Cardiac septum (tissue), 1 donor: ENCODE measurements around the gene CDK16. TPM values are rescaled to one million over a fixed set of nuclear protein-coding genes. Genes with fewer than 3 reads are reported as not detected.
A peak's percentile ranks its signal among the peaks of the same experiment; 100 is the strongest.

ENCODE experiments used
- DNase-seq: peaks from one replicate; pipeline ENCODE4 v3.0.0-alpha.2; 2020; ENCODE audit warnings: low spot score
- intact Hi-C: fragments of 100-400 bp; cut with DNase I; formaldehyde crosslinking; loops from one replicate; pipeline ENCODE4 v1.14.0; 2022
- total RNA-seq: library from RNA; stranded (reverse); fragmentation: NEBNext Ultra II Directional; extraction: Animal tissue kit (Norgen Biotek cat#: 25700); gene quantifications from one replicate; pipeline ENCODE4 v1.2.1, GENCODE V29; 2021
- donor health status: DM: no; HTN: no; CAD: no.

Gene CDK16
- total RNA-seq, 1 donor from 2014 or later, result 177 TPM

DNA sequence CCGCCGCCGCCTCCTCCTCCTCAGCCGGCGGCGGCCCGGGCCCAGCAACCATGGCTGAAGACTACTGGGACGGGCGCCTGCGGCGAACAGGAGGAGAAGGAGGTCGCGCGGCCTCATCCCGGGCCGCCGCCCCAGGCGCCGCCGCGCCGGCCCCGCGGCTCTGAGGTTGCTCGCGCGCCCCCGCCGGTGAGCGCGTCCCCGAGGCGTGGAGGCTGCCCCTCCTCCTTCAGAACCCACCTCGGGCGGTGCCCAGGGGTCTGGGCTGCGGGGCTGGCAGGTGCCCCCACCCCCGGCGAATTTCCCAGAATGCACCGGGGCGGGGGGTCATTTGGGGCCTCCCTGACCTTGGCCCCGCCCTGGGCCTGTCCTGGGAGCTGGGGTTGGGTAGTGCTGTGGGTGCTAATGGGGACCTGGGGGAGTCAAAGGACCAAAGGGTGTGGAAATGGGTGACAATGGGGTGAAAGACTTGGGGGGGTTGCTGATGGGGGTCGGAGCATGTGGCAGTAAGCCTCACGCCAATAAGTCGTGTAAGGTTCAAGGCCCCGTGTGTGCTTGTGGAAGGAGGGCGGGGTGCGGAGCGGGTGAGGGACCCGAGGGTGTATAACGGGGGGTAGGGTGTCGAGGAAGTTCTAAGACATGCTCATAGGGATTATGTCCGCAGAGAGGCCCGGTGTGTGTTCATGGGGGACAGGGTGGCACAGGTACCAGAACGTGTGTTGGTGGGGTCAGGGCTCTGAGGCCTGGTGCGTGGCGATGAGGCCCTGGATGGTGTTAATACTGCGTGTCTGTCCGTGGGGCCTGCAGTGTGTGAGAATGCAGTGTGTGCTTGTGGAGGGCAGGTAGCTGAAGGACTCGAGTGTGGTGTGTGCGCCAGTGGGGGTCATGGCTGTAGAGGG is 687 bp downstream of the CDK16 start:
- intact Hi-C loops, result loop anchor here (1.0 to 10.0 kb wide), 2 partner anchors 13 to 146 kb away; no protein-coding TSS in a partner anchor
- DNase-seq, result no peak

DNA sequence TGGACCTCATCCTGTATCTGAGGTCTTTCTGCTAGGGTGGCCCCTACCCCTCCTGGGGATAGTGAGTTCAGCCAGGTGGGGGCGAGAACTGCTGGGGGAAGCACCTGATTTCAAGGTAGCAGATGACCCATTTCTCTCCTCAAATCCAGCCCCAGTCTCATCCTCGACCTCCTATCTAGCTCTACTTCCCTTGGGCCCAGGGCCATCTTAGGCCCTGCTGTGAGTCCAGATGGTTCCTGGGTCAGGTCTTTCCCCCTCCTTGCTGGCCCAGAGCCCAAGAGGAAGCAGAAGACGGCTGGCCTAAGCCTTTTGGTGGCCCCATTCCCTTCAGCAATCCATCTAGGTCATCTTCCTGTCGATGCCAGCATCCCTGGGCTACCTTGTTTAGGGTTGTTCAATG is 3.3 kb downstream of the CDK16 start:
- intact Hi-C loops, result no loop called here
- DNase-seq, result peak; percentile 69

DNA sequence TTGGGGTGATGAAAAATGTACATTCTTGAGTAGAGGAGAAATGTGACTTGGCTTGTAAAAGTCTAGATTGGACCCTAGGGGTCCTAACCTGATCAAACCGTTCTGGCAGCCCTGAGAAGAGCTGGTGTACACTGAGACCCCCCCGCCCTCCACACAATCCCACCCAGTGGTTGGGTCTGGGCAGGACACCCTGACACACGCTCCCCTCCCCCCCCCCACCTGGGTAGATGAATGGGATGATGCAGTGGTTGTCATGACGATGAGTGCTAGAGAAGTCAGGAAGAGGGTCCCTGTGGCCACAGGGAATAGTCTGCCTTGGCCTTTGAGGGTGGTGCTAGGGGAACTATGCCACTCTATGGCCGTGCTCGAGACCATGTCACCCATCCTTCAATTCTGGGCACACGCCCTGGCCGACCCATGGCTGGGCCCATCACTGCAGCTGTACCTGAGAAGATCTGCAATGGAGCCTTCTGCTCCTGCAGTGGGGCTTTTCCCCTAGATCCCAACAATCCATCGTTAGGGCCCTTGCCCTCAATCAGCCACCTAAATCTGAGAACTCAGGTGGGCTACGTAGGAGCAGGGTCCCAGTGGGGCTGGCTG is 4.4 kb downstream of the CDK16 start:
- no peak for DNase-seq
- intact Hi-C loops, result no loop called here

DNA sequence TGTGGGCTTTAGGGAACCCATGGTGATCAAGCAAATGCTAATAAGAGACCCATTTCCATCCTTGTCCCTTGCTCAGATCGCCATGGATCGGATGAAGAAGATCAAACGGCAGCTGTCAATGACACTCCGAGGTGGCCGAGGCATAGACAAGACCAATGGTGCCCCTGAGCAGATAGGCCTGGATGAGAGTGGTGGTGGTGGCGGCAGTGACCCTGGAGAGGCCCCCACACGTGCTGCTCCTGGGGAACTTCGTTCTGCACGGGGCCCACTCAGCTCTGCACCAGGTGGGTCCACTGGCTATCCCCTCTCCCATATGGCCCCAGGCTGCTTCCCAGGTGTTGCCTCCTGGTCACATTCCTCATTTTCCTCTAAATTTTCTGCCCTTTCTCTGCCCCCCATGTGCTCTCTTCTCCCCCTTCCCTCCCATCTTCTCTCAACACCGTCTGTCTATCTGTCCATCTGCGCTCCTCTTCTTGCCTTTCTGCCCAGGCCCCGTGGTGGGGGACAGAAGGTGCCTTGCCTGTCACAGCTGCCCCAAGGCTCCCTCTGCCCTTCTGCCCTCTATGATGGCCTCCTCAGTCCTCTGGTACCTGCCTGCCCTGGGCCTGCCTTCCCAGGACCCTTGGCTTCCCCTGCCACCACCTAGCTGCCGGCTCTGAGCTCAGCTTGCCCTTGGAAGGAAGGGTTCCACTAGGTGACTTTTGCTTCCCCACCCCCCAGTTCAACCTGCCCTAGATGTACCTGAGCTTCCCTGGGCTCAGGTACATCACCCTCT is 5.2 kb downstream of the CDK16 start:
- intact Hi-C loops, result no loop called here

DNA sequence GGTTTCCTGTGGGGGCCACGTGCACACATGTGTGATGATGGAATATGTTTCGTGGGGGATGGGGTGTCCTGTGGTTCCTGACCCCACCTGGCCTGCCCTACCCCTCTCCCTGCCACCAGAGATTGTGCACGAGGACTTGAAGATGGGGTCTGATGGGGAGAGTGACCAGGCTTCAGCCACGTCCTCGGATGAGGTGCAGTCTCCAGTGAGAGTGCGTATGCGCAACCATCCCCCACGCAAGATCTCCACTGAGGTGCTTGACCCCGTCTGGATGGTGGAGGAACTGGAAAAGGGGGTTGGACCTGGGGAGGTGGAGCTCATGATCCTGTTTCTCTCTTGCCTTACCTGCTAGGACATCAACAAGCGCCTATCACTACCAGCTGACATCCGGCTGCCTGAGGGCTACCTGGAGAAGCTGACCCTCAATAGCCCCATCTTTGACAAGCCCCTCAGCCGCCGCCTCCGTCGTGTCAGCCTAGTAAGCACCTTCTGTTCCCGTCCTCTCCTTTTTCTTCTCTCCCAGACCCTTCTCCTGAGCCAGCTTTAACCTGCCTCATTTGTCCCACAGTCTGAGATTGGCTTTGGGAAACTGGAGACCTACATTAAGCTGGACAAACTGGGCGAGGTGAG is 5.9 kb downstream of the CDK16 start:
- peak; percentile 53 for DNase-seq
- intact Hi-C loops, result no loop called here

More for the DNA sequence above, 5.2 kb downstream of the CDK16 start:
- DNase-seq, result peak; percentile 51

DNA sequence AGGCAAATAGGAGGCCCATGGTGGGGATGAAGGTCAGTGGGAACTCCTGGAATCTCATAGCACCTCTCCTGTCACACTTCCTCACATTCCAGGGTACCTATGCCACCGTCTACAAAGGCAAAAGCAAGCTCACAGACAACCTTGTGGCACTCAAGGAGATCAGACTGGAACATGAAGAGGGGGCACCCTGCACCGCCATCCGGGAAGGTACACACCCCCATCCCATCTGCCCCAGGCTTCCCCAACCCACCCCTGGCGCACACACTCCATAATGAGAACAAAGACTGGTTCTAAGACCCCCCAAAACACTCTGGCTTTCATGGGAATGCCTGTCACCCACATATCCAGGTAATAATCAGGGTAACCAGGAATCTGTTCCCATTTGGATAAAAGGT is 6.4 kb downstream of the CDK16 start:
- DNase-seq, result peak; percentile 54
- intact Hi-C loops, result no loop called here

DNA sequence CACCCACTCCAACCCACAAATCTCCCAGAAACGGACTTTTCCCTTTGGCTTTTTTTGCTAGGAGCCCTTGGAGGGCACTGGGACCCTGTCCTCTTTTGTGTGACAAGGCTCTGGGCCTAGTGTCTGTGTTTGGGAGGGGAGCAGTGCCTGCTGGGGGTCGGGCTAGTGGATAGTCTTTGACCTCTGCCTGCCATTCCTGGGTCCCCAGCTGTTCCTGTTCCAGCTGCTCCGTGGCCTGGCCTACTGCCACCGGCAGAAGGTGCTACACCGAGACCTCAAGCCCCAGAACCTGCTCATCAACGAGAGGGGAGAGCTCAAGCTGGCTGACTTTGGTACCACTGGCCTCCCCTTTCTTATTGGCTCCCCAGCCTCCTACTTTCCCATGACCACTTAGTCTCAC is 7.6 kb downstream of the CDK16 start:
- intact Hi-C loops, result no loop called here
- peak; percentile 59 for DNase-seq

DNA sequence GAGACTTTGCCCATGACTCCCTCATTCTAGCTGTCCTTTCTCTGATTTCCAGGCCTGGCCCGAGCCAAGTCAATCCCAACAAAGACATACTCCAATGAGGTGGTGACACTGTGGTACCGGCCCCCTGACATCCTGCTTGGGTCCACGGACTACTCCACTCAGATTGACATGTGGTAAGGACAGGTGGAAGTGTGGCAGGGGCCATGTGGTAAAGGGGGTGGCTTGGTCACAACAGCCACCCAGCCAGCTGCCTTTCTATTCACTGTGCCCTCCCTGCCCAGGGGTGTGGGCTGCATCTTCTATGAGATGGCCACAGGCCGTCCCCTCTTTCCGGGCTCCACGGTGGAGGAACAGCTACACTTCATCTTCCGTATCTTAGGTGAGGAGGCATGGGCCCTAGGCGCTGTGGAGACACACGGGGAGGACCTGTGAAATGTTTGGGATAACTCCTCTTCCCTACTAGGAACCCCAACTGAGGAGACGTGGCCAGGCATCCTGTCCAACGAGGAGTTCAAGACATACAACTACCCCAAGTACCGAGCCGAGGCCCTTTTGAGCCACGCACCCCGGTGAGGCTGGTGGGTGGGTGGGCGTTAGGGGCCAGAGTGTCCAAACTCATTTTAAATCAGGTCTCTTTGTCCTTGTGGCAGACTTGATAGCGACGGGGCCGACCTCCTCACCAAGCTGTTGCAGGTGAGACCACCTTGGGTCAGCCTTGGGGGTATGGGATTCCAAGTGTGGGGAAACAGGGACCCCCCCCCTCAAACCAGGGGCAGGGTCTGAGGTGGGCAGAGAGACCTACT is 8.3 kb downstream of the CDK16 start:
- peak; percentile 62 for DNase-seq
- intact Hi-C loops, result no loop called here

DNA sequence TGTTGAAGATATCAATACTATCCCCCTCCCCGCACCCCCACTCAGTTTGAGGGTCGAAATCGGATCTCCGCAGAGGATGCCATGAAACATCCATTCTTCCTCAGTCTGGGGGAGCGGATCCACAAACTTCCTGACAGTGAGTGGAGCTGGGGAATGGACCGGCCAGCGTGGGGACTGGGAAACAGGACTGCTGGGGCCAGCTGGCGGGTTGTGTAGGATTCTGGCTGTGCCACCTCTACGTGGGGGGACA is 8.8 kb downstream of the CDK16 start:
- no peak for DNase-seq
- intact Hi-C loops, result no loop called here

DNA sequence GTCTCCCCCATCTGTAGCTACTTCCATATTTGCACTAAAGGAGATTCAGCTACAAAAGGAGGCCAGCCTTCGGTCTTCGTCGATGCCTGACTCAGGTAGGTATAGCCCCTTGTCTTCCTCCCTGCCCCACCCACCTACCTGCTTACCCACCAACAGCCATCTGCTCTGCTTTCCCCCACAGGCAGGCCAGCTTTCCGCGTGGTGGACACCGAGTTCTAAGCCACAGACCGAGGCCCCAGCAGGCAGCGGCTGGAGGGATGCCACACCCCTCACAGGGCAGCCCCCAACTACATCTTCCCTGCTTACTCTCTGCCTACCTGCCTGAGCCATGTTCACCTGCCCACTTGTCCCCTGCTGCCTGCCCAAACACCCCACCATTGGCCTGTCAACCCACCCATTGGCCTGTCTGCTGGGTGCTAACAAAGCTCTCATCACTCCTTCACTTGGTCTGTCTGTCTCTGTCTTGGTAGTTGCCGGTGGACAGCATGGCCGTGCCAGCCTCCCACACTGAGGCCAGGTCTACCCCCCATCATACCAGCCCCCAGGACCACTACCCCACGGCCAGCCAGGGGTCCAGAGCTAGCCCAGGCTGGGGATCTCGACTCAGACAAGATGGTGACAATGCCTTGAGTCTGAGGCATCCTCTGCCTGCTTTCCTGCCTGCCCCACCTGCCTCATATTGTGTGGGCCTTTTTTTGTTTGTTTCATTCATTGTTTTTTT is 10.2 kb downstream of the CDK16 start:
- intact Hi-C loops, result no loop called here
- DNase-seq, result peak; percentile 41

DNA sequence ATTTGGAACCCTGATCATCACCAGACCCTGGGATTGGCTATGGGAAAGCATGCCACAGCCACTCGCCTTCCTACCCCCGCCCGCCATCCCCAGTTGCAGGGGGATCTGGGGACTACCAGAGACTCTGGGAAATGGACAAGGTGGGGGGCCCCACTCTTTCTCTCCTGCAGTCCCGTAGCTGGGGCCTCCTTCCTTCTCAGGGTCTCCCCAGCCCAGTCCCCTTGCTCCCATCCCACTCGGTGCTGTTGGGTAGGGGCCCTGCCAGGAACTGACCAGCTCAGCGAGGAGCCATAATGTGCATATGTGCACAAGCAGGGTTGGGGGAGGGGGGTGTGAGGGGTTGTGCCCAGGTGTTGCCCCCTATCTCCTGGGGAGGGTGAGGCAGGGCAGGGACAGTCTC is 10.9 kb downstream of the CDK16 start:
- intact Hi-C loops, result no loop called here
- DNase-seq, result peak; percentile 50

DNA sequence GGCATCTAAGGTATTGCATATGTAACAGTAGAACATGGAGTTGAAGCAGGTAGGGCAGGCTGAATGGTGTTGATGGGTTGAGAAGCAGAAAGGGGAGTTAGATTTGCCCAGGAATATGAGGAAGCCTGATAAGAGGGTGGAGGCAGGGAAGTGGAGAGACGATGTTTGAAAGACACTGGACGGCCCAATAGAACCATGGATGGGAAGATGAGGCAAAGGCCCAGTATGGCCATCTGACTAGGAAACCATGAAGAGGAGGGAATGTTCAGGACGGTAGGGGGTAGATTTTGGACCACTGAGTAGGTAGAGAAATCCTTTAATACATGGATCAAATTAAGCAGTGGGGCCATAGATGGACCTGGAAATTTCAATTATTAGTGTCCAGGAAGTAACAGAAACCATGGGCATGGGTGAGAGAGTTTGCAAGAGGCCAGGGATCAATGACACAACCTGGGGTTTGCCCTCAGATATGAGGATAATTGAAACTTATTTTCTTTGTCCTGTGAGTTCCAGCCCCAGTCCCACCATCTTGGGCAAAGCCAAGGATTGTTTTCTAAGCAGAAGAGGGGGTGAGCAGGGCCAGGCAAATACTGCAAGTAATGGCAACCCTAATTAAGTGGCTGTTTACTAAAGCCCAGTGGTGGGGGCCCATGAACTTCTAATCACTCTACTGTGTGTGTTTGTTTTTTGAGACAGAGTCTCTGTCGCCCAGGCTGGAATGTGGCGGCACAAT is 11.8 kb downstream of the CDK16 start:
- intact Hi-C loops, result no loop called here

DNA sequence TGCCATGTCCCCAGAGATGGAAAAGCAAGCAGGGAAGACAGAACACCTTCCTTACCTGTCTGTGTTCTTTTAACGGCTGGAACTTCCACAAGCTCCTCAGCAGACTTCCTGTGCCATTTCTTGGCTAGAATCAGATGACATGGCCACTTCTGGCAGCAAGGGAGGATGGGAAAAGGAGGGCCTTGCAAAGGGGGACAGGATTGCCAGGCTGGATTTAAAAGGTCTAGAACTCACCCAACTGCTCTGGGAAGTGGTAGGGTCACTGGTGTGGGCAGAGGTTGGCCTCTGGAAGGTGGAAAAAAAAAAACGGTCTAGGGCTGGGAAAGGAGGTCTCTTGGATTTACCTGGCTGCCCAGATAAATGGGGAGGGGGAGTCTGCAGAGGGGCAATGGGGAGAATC is 12.7 kb downstream of the CDK16 start:
- DNase-seq, result no peak
- intact Hi-C loops, result no loop called here

More for the DNA sequence above, 11.8 kb downstream of the CDK16 start:
- DNase-seq, result peak; percentile 27

DNA sequence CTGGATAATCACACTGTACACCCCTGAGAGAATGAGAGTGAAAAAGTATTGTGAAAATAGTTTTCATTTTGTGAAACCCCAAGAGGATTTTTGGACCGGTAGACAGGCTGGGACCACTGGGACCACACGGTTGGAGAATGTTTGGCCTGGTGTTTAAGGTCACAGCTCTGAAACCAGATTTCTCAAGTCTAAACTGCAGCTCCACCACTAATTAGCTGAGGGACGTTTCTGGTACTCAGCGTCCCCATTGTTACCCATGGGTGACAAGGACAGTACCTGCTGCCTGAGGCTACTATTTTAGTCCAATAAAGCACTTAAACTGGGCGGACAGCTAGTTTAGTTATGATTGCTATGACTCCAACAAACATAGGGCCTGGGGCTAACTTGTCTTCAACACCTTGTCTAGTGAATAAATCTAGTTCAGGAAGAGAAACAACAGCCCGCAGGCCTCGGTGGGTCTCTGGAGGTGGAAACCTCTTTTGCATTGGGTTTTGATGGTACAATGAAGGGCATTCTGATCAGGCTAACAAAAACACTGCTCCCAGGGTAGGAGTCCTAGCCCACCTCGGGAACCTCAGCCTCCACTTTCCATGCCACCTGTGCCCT is 13.8 kb downstream of the CDK16 start:
- DNase-seq, result peak; percentile 41
- intact Hi-C loops, result loop anchor here (1.0 kb wide), 1 partner anchor 13 kb away; no protein-coding TSS in a partner anchor

DNA sequence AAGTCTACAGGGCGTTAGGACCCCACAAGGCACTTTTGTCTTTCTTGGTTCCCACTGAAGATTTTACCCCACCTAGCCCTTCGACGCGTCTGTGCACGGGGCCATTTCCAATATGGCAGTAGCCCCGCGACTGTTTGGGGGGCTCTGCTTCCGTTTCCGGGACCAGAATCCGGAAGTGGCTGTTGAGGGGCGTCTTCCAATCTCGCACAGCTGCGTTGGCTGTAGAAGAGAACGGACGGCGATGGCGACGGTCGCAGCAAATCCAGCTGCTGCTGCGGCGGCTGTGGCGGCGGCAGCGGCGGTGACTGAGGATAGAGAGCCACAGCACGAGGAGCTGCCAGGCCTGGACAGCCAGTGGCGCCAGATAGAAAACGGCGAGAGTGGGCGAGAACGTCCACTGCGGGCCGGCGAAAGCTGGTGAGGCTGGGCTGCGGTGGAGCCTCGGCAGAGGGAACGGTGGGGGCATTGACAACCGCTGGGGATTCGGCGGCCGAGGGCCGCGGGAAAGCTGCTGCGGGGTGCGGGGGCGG is 14.4 kb downstream of the CDK16 start, which contains the start of gene USP11:
Gene USP11 (plus strand): TSS at position 207 of the 530 bp plus-strand sequence. CDS start 35 bp downstream, at position 242.
- intact Hi-C loops, result loop anchor here (1.0 kb wide), 1 partner anchor 14 kb away; no protein-coding TSS in a partner anchor
- no peak for DNase-seq

DNA sequence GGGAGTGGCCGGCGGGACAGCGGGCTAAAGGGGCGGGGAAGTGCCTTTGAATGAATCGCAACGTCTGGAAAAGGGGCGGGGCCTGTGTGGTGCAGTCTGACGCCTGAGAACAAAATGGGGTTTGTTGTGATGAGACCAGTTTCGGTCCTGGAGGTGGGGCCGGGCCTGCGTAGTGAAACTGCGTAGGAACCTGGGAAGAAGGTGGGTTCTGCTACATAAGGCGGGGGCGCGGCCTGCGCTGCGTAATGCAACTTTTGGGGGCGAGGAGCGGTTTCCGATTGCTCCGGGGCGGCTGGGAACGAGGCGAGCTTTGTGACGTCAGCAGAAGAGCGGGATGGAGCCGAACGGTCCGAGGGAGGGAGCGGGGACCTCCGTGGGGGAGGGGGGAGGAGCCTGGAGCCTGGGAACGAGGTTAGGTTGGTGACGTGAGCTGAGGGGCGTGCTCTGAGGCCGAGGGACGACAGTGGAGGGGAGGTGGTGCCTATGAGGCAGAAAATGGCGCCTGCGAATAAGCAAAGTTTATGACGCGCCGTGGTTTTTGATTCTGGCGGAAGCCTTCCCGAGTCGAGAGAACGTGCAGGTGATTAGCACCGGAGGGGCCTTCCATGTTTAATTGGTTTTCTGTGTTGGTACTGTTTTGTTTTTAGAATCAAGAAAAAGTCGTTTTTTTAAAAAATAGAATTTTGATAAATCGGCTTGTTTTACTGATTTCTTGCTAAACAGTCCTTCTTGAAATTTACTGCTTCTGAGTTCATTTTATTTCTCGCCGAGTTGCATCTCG is 15.0 kb downstream of the CDK16 start:
- DNase-seq, result peak; percentile 96
- intact Hi-C loops, result no loop called here
